Osteocyte (in vitro differentiated cells): ENCODE measurements around the gene PURB. TPM values are rescaled to one million over a fixed set of nuclear protein-coding genes. Genes with fewer than 3 reads are reported as not detected.

Experiments used
- DNase-seq: peaks from one replicate; pipeline ENCODE4 v3.0.0; 2021; ENCODE audit warnings: mixed read lengths; ENCODE audit not compliant: unreplicated experiment; ENCODE audit errors: extremely low spot score
- H3K27ac Mint-ChIP-seq: one replicate; pipeline ENCODE4 v1.8.0; 2021; ENCODE audit warnings: mild to moderate bottlenecking, mixed read lengths; ENCODE audit not compliant: unreplicated experiment
- H3K27me3 Mint-ChIP-seq: one replicate; pipeline ENCODE4 v1.8.0; 2021; ENCODE audit warnings: mixed read lengths; ENCODE audit not compliant: unreplicated experiment
- H3K36me3 Mint-ChIP-seq: one replicate; pipeline ENCODE4 v1.8.0; 2021; ENCODE audit warnings: mixed read lengths; ENCODE audit not compliant: unreplicated experiment
- H3K4me1 Mint-ChIP-seq: one replicate; pipeline ENCODE4 v1.8.0; 2021; ENCODE audit warnings: mixed read lengths; ENCODE audit not compliant: unreplicated experiment
- H3K4me3 Mint-ChIP-seq: one replicate; pipeline ENCODE4 v1.8.0; 2021; ENCODE audit warnings: mild to moderate bottlenecking, moderate library complexity, mixed read lengths; ENCODE audit not compliant: unreplicated experiment
- H3K9me3 Mint-ChIP-seq: one replicate; pipeline ENCODE4 v1.8.0; 2021; ENCODE audit warnings: mixed read lengths; ENCODE audit not compliant: unreplicated experiment
- CTCF ChIP-seq: fragments of 200-600 bp; sonication (generic); IDR thresholded peaks from 2 replicates; pipeline ENCODE4 v1.5.0; 2021; ENCODE audit warnings: antibody characterized with exemption, mild to moderate bottlenecking, moderate library complexity
- total RNA-seq: library from RNA; stranded (reverse); gene quantifications from 2 replicates; pipeline ENCODE4 v1.2.1, GENCODE V29; 2021

Gene PURB
- total RNA-seq, 1 donor from 2014 or later: 20.7 TPM

- no peak overlapping the region for H3K27ac Mint-ChIP-seq
- no peak for DNase-seq
- no peak overlapping the region for H3K4me3 Mint-ChIP-seq
- TF ChIP-seq CTCF: no peak
- no peaks in the 10 kb centered on the region for H3K9me3 Mint-ChIP-seq
- H3K27me3 Mint-ChIP-seq: no peaks in the 10 kb centered on the region
- peaks cover 21% of the 10 kb centered on the region for H3K36me3 Mint-ChIP-seq
- H3K4me1 Mint-ChIP-seq: peaks cover 6% of the 10 kb centered on the region
Observed at GRCh38 chr7:44838751-44839150, 46.6 kb downstream of the PURB start.

DNA sequence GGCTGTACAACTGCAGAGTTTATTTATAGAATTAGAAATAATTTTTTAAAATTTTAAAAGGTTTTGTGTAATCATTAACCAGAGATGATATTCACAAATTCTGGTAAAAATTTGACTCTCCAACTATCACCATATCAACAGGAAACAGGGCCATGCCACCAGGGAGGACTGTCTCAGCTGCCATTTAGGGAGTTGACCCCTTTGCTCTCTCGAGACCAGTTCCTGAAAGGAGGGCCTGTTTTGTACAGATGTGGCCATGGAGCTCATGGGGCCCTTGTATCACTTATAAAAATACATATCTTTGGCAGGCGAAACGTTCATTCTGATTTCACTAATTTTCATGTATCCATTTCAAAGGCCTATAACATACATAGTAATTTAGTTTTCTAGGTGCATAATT, 57.8 kb downstream of the PURB start:
- Mint-ChIP-seq H3K27me3 (no peaks in the 10 kb centered on the region), H3K4me3 (no peak overlapping the region), H3K27ac (peak overlapping the region; percentile 20), H3K36me3 (peaks cover 21% of the 10 kb centered on the region), H3K4me1 (peaks cover 14% of the 10 kb centered on the region), H3K9me3 (no peaks in the 10 kb centered on the region)
- DNase-seq: peak; percentile 11
- no peak for TF ChIP-seq CTCF

Other genes with a start within 250 kb of the PURB start
- 87.2 and 96.4 TPM in 2 replicates for gene ZMIZ2, start 136.7 kb downstream of the PURB start, total RNA-seq
- 1,265 and 1,344 TPM in 2 replicates for gene PPIA, start 88.8 kb downstream of the PURB start, total RNA-seq
- 165 and 169 TPM in 2 replicates for gene H2AZ2, start 37.4 kb downstream of the PURB start, total RNA-seq
- gene MYO1G, start 93.5 kb upstream of the PURB start, total RNA-seq: 0.05 TPM in 1 of 2 replicates, not detected in the other
- 41.4 and 42.3 TPM in 2 replicates for gene CCM2, start 114.7 kb upstream of the PURB start, total RNA-seq
- gene NACAD, start 203.4 kb upstream of the PURB start, total RNA-seq: 9.6 and 10.5 TPM in 2 replicates
- 54.9 and 60.0 TPM in 2 replicates for gene TBRG4, start 226.2 kb upstream of the PURB start, total RNA-seq